DND-41 (cell line): ENCODE measurements around the gene CCDC134.

Experiments used
- ATAC-seq: fragments of 200-7000 bp; cut with Tn5 transposase; 3 replicates; pipeline ENCODE4 v1.9.1; 2021; ENCODE audit warnings: low read depth; ENCODE audit not compliant: insufficient read depth
- DNase-seq: peaks from one replicate; pipeline ENCODE4 v3.0.0-alpha.2; 2020
- H2AFZ ChIP-seq: 2 replicates; pipeline ENCODE4 v1.6.0; 2012; ENCODE audit warnings: low read depth, low read length
- H3K27ac ChIP-seq: 2 replicates; pipeline ENCODE4 v1.5.1; 2012; ENCODE audit warnings: low read length, inconsistent platforms
- H3K27me3 ChIP-seq: fragments of 200-600 bp; sonication (generic); 2 replicates; pipeline ENCODE4 v1.6.0; 2012; ENCODE audit warnings: low read length, mild to moderate bottlenecking, inconsistent platforms; ENCODE audit not compliant: insufficient read depth, poor library complexity
- H3K36me3 ChIP-seq: 2 replicates; pipeline ENCODE4 v1.5.1; 2012; ENCODE audit warnings: low read length, inconsistent platforms; ENCODE audit not compliant: insufficient read depth
- H3K4me1 ChIP-seq: 2 replicates; pipeline ENCODE4 v1.5.1; 2012; ENCODE audit warnings: mild to moderate bottlenecking, low read length; ENCODE audit not compliant: insufficient read depth
- H3K4me2 ChIP-seq: 2 replicates; pipeline ENCODE4 v1.6.0; 2012; ENCODE audit warnings: mild to moderate bottlenecking, moderate library complexity, low read length, inconsistent platforms; ENCODE audit not compliant: insufficient read depth
- H3K4me3 ChIP-seq, 2 experiments: fragments of 200-600 bp in 1 of 2; shearing (Covaris generic) in 1 of 2; 2 replicates each; pipeline ENCODE4 v1.5.1; 2012 to 2016; ENCODE audit warnings: inconsistent platforms in 2 of 2, low read length in 2 of 2, mild to moderate bottlenecking in 2 of 2, low read depth in 1 of 2, moderate library complexity in 1 of 2
- H3K79me2 ChIP-seq: 2 replicates; pipeline ENCODE4 v1.6.0; 2012; ENCODE audit warnings: low read length, inconsistent platforms; ENCODE audit not compliant: insufficient read depth
- H3K9ac ChIP-seq: 2 replicates; pipeline ENCODE4 v1.6.0; 2012; ENCODE audit warnings: low read depth, mild to moderate bottlenecking, inconsistent platforms, low read length, moderate library complexity
- H3K9me3 ChIP-seq: 2 replicates; pipeline ENCODE4 v1.5.1; 2012; ENCODE audit warnings: low read length, moderate library complexity, mild to moderate bottlenecking, inconsistent platforms; ENCODE audit not compliant: insufficient read depth, severe bottlenecking
- H4K20me1 ChIP-seq: 2 replicates; pipeline ENCODE4 v1.6.0; 2012; ENCODE audit warnings: low read length; ENCODE audit not compliant: insufficient read depth
- EZH2 ChIP-seq: IDR thresholded peaks from 3 replicates; pipeline ENCODE4 v1.6.1; 2012; ENCODE audit warnings: borderline replicate concordance, low read depth, mild to moderate bottlenecking, moderate library complexity, low read length, inconsistent platforms; ENCODE audit not compliant: severe bottlenecking
- TF ChIP-seq, protein P1 (sequence below): IDR thresholded peaks from 2 replicates; pipeline ENCODE4 v1.5.1; 2012; ENCODE audit warnings: borderline replicate concordance, low read length, moderate library complexity, mild to moderate bottlenecking; ENCODE audit not compliant: poor library complexity, severe bottlenecking; ENCODE audit errors: extremely low read depth

Gene CCDC134

DNA sequence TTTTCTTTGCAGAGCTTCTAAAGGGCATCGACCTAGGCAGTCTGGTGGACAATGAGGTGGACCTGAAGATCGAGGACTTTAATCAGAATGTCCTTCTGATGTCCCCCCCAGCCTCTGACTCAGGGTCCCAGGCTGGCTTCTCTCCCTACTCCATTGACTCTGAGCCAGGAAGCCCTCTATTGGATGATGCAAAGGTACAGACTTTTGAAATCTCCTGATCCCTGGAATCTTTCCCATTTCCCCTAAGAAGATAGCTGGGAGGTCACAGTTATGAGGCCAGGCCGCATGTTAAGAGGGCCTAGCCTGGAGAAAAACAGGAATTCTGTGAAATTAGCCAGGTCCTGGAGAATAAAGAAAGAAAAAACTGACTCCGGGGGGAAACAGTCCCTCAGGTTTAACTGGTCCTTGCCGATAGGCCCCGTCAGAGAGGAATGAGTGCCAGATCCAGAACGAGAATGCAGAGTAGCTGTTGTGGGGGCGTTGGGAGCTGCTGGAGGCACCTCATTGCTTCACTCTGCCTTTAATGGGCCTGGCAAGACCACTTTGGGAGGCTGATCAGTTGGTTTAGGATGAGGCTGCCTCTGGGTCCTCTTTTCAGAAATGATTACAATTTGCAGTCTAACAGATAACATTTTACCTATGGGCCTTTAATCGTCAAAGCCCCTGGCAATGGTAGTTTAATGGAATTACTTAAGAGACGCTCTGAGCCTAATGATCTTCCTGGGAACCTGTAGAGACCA lies 75.2 kb downstream of the CCDC134 start:
- peaks cover 18% of the 10 kb centered on the region for H3K79me2 ChIP-seq
- peaks cover 97% of the 10 kb centered on the region for H3K36me3 ChIP-seq
- H2AFZ ChIP-seq = no peak overlapping the region
- H3K4me2 ChIP-seq = no peak overlapping the region
- TF ChIP-seq, protein P1, sequence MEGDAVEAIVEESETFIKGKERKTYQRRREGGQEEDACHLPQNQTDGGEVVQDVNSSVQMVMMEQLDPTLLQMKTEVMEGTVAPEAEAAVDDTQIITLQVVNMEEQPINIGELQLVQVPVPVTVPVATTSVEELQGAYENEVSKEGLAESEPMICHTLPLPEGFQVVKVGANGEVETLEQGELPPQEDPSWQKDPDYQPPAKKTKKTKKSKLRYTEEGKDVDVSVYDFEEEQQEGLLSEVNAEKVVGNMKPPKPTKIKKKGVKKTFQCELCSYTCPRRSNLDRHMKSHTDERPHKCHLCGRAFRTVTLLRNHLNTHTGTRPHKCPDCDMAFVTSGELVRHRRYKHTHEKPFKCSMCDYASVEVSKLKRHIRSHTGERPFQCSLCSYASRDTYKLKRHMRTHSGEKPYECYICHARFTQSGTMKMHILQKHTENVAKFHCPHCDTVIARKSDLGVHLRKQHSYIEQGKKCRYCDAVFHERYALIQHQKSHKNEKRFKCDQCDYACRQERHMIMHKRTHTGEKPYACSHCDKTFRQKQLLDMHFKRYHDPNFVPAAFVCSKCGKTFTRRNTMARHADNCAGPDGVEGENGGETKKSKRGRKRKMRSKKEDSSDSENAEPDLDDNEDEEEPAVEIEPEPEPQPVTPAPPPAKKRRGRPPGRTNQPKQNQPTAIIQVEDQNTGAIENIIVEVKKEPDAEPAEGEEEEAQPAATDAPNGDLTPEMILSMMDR = no peak
- TF ChIP-seq EZH2 = no peak
- no peak for DNase-seq
- no peaks in the 10 kb centered on the region for H3K4me1 ChIP-seq
- H3K9me3 ChIP-seq = no peaks in the 10 kb centered on the region
- peaks cover 28% of the 10 kb centered on the region for H4K20me1 ChIP-seq
- H3K27me3 ChIP-seq = no peaks in the 10 kb centered on the region
- no peak overlapping the region for H3K4me3 ChIP-seq
- no peak for ATAC-seq
- no peak overlapping the region for H3K9ac ChIP-seq
- no peak overlapping the region for H3K27ac ChIP-seq
